SH-SY5Y (cell line): ENCODE measurements around the gene RNF25.

ENCODE experiments used
- GATA2 ChIP-seq: IDR thresholded peaks from 2 replicates; pipeline ENCODE4 v1.6.1; 2011; ENCODE audit warnings: mild to moderate bottlenecking, low read depth, low read length
- GATA3 ChIP-seq: IDR thresholded peaks from 2 replicates; pipeline ENCODE4 v1.6.1; 2011; ENCODE audit warnings: low read depth, mild to moderate bottlenecking, low read length, moderate library complexity

GRCh38 chr2:218663901-218664300, 7.9 kb downstream of the RNF25 start:
- TF ChIP-seq GATA3 (no peak), GATA2 (no peak)
